Small intestine (tissue), 7 donors: ENCODE data around the gene PPHLN1. TPM values are rescaled to one million over a fixed set of nuclear protein-coding genes. Genes with fewer than 3 reads are reported as not detected.
A peak's percentile ranks its signal among the peaks of the same experiment; 100 is the strongest.

Experiments
- DNase-seq, 2 donors: peaks; one replicate each; pipeline versions ENCODE4 v3.0.0 to v3.0.0-alpha.2; 2013
- FAIRE-seq: peaks from 2 replicates; lab custom pipeline; 2012; peaks lifted over from hg19 to GRCh38; lab: Jason Lieb, UNC
- H3K27ac ChIP-seq, 3 donors: one replicate each; pipeline ENCODE4 v1.5.1; 2013; ENCODE audit warnings: low read length in 2 of 3, mild to moderate bottlenecking in 2 of 3, control low read depth in 1 of 3, inconsistent platforms in 1 of 3, low read depth in 1 of 3, moderate library complexity in 1 of 3
- H3K27me3 ChIP-seq, 3 donors: one replicate each; pipeline ENCODE4 v1.6.1; 2013; ENCODE audit warnings: low read length in 3 of 3, inconsistent platforms in 1 of 3; ENCODE audit not compliant: control insufficient read depth in 3 of 3, insufficient read depth in 3 of 3
- H3K36me3 ChIP-seq, 3 donors: one replicate each; pipeline ENCODE4 v1.6.1; 2013; ENCODE audit warnings: low read length in 3 of 3, inconsistent platforms in 1 of 3, low read depth in 1 of 3, mild to moderate bottlenecking in 1 of 3, moderate library complexity in 1 of 3; ENCODE audit not compliant: control insufficient read depth in 3 of 3, insufficient read depth in 2 of 3
- H3K4me1 ChIP-seq, 3 donors: one replicate each; pipeline ENCODE4 v1.6.1; 2013; ENCODE audit warnings: low read length in 2 of 3, inconsistent platforms in 1 of 3, low read depth in 1 of 3, mild to moderate bottlenecking in 1 of 3, moderate library complexity in 1 of 3; ENCODE audit not compliant: control insufficient read depth in 3 of 3, insufficient read depth in 2 of 3
- H3K4me3 ChIP-seq, 3 donors: one replicate each; pipeline ENCODE4 v1.5.1; 2013; ENCODE audit warnings: low read length in 3 of 3, control low read depth in 1 of 3, inconsistent platforms in 1 of 3, low read depth in 1 of 3, mild to moderate bottlenecking in 1 of 3, moderate library complexity in 1 of 3
- H3K9me3 ChIP-seq, 2 donors: one replicate each; pipeline ENCODE4 v1.6.1; 2013; ENCODE audit warnings: low read depth in 1 of 2, low read length in 1 of 2; ENCODE audit not compliant: control insufficient read depth in 2 of 2, insufficient read depth in 1 of 2
- WGBS, 3 donors: extraction: QIAGEN DNeasy Blood & Tissue Kit; methylation state at CpG; one replicate each; pipeline ENCODE4 v1.1.7; 2013; 5-methylcytosine and 5-hydroxymethylcytosine counted together
- polyA plus RNA-seq, 4 donors: library from polyadenylated mRNA; stranded (reverse) in 3 of 4; unstranded in 1 of 4; fragments of 200-250 nt in 3 of 4; fragments of 120-200 nt in 1 of 4; gene quantifications; one replicate each; pipeline versions ENCODE4 v1.2.1 to v1.2.3, GENCODE V29; 2013
- donor health status: healthy with polysubstance abuse.
- donor health status: control.
- donor health status: control.
- donor health status: Bipolar disorder and iron deficiency.
- donor health status: healthy.

Gene PPHLN1
- polyA plus RNA-seq, 4 donors: 25.7 to 55.4 (median 28.8) TPM

DNA sequence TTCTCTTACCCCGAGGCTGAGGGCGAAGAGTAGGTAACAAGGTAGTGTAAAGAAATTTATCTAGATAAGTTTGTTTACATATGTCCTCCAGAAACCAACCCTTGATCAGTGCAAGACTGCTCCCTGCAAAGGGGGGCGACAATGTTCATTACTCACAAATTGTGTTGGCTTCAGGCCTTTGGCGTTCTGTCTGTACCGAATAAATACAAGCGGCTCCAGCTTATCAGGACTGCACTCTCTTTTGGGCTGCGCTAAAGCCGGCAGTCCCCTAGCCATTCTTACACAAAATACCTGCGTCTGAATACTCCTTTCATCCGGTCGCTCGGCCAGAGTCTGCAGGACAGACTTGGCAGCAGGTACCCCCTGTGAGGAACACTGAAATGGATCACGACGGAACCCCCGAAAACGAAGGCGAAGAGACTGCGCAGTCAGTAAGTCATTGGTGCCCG, 116.4 kb downstream of the PPHLN1 start:
- H3K27ac ChIP-seq: no peak overlapping the region
- WGBS, 3 donors: 80 to 87% (median 81%) methylated on average over 19 of the region's 19 CpGs

DNA sequence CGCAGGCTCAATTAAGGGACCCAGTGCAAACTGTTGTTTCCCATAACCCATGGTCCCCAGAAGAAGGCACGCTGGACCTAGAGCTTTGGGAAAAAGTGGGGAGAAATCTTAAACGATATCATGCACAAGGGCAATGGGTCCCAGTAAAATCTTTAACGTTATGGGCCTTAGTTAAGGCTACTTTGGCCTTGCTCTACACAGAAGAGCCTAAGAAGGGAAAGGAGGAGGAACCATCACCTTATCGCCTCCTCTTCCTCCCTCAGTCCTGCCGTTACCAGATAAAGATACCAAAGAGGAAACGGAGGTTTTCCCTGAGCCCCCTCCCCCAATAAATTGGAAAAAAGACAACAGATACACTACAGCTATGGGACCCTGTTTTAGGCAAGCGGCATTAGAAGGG, 116.9 kb downstream of the PPHLN1 start:
- 94% methylated on average over 7 to 8 of the region's 8 CpGs for WGBS, 3 donors
- H3K36me3 ChIP-seq: peaks cover 8 to 23% (median 18%) of the 10 kb centered on the region in 3 donors
- H3K4me3 ChIP-seq: no peak overlapping the region
- peaks cover 0 to 11% of the 10 kb centered on the region in 2 donors for H3K9me3 ChIP-seq
- no peak for FAIRE-seq
- H3K27me3 ChIP-seq: no peaks in the 10 kb centered on the region
- no peak overlapping the region for H3K27ac ChIP-seq
- DNase-seq: no peak
- peaks cover 0 to 4% (median 0%) of the 10 kb centered on the region in 3 donors for H3K4me1 ChIP-seq

More for the DNA sequence above, 116.4 kb downstream of the PPHLN1 start:
- peak; percentile 7 to 60 for DNase-seq
- Histone ChIP-seq H3K27me3 (no peaks in the 10 kb centered on the region), H3K36me3 (peaks cover 8 to 23% (median 18%) of the 10 kb centered on the region in 3 donors), H3K4me3 (no peak overlapping the region), H3K9me3 (peaks cover 0 to 11% of the 10 kb centered on the region in 2 donors), H3K4me1 (peaks cover 0 to 4% (median 0%) of the 10 kb centered on the region in 3 donors)
- no peak for FAIRE-seq

DNA sequence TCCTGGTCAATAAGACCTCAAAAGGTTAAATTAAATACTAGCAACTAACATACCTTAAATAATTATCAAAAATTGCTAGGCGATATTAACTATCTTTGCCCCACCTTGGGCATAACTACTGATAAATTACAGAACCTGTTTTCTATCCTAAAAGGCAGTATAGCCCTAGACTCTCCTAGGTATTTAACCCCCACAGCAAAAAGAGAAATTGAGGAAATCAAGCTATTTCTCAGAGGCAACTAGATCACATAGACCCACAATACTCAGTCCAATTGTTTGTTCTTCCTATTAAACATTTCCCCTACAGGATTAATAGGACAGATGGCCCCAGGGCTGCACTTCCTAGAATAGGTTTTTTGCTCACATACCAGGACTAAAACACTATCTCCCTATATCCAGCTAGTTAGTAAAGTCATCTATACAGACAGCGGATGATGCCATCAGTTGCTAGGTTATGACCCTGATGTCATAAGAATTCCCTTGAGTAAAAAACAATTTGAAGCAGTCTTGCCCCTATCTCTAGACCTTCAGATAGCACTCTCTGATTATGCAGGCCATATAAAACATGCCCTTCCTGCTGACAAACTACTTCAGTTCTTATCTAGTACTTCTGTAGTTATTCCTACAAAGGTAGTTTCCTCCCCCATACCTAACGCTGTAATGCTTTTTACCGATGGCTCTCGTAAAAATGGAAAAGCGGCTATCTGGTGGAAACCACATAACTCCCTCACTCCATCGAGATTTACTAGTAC, 118.4 kb downstream of the PPHLN1 start:
- no peak overlapping the region for H3K27ac ChIP-seq
- H3K36me3 ChIP-seq: peaks cover 8 to 24% (median 18%) of the 10 kb centered on the region in 3 donors
- H3K4me1 ChIP-seq: peaks cover 0 to 4% (median 0%) of the 10 kb centered on the region in 3 donors
- no peaks in the 10 kb centered on the region for H3K27me3 ChIP-seq
- peaks cover 0 to 11% of the 10 kb centered on the region in 2 donors for H3K9me3 ChIP-seq
- DNase-seq (no peak), FAIRE-seq (no peak)
- H3K4me3 ChIP-seq: no peak overlapping the region
- WGBS, 3 donors: 94 to 97% (median 96%) methylated on average over 7 of the region's 7 CpGs

DNA sequence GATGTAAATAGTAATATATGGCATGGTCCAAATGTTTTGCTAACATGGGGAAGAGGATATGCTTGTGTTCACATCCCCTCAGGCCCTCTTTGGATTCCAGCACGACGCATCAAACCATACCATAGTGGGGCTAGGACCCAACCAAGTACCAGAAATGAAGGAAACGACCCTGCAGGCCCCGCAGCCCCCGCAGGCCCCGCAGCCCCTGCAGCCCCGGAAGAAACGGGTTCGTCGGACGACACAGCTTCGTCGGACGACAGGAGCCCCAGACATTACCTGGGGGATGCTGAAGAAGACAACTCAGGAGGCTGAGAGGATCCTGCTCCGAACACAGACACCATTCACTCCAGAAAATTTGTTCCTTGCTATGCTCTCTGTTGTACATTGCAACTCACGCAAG, 119.9 kb downstream of the PPHLN1 start:
- H3K4me1 ChIP-seq: peaks cover 0 to 4% (median 0%) of the 10 kb centered on the region in 3 donors
- FAIRE-seq (no peak), DNase-seq (no peak)
- H3K27ac ChIP-seq: no peak overlapping the region
- H3K9me3 ChIP-seq: peaks cover 0 to 11% of the 10 kb centered on the region in 2 donors
- no peak overlapping the region for H3K4me3 ChIP-seq
- WGBS, 3 donors: 96 to 99% (median 97%) methylated on average over 16 of the region's 16 CpGs
- H3K36me3 ChIP-seq: peaks cover 8 to 20% (median 18%) of the 10 kb centered on the region in 3 donors
- no peaks in the 10 kb centered on the region for H3K27me3 ChIP-seq

DNA sequence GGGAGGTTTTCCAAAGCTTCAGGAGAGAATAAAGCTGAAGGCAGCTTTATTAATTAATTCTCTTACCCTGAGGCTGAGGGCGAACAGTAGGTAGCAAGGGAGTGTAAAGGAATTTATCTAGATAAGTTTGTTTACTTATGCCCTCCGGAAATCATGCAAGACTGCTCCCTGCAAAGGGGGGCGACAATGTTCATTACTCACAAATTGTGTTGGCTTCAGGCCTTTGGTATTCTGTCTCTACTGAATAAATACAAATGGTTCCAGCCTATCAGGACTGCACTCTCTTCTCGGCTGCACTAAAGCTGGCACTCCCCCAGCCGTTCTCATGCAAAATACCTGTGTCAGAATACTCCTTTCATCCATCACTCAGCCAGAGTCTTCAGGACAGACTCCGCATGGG, 120.8 kb downstream of the PPHLN1 start:
- DNase-seq: no peak
- WGBS, 3 donors: 70 to 79% (median 75%) methylated on average over 6 of the region's 6 CpGs
- Histone ChIP-seq H3K4me1 (peaks cover 0 to 4% (median 0%) of the 10 kb centered on the region in 3 donors), H3K27ac (no peak overlapping the region), H3K9me3 (peaks cover 0 to 11% of the 10 kb centered on the region in 2 donors), H3K36me3 (peaks cover 8 to 20% (median 18%) of the 10 kb centered on the region in 3 donors), H3K4me3 (no peak overlapping the region), H3K27me3 (no peaks in the 10 kb centered on the region)
- no peak for FAIRE-seq

DNA sequence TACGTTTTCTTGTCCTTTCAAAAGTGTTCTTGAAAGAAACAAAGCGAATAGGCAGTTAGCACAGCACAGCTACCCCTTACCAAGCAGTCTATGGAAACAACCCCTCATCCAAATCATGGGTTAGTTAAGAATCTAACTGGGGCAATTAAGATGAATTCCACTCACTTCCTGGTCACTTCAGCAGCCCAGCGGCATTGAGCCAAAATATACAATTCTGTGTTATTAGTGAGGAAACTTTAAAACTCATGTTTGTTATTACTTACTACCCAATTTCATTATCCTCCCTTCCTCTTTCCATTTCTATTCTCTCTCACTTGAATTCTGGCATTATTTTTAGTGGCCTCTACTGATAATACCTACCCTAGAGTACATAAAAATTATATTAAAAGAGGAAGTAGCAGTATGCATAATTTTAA, 121.4 kb downstream of the PPHLN1 start:
- Histone ChIP-seq H3K4me1 (peaks cover 0 to 4% (median 0%) of the 10 kb centered on the region in 3 donors), H3K4me3 (no peak overlapping the region), H3K27ac (no peak overlapping the region), H3K9me3 (peaks cover 0 to 11% of the 10 kb centered on the region in 2 donors), H3K36me3 (peaks cover 5 to 18% (median 17%) of the 10 kb centered on the region in 3 donors), H3K27me3 (no peaks in the 10 kb centered on the region)
- 78 to 97% (median 90%) methylated on average over 3 of the region's 3 CpGs for WGBS, 3 donors
- DNase-seq (no peak), FAIRE-seq (no peak)

DNA sequence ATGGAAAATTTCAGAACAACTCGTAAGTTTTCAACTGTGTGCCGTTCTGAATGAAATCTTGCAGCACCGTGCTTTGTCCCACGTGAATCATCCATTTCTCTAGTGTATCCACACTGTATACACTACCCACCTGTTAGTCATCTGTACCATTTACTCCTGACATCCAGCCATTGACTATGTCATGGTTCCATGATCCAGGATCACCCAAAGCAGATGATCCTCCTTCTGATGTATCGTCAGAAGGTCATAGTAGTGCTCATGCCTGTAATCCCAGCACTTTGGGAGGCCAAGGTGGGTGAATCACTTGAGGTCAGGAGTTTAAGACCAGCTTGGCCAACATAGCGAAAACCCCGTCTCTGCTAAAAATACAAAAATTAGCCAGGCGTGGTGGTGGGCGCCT, 122.9 kb downstream of the PPHLN1 start:
- 96 to 99% (median 98%) methylated on average over 9 of the region's 9 CpGs for WGBS, 3 donors
- Histone ChIP-seq H3K9me3 (peaks cover 0 to 6% of the 10 kb centered on the region in 2 donors), H3K4me1 (no peaks in the 10 kb centered on the region), H3K27ac (no peak overlapping the region), H3K36me3 (peaks cover 5 to 10% (median 8%) of the 10 kb centered on the region in 3 donors), H3K27me3 (no peaks in the 10 kb centered on the region), H3K4me3 (no peak overlapping the region)
- FAIRE-seq (no peak), DNase-seq (no peak)

DNA sequence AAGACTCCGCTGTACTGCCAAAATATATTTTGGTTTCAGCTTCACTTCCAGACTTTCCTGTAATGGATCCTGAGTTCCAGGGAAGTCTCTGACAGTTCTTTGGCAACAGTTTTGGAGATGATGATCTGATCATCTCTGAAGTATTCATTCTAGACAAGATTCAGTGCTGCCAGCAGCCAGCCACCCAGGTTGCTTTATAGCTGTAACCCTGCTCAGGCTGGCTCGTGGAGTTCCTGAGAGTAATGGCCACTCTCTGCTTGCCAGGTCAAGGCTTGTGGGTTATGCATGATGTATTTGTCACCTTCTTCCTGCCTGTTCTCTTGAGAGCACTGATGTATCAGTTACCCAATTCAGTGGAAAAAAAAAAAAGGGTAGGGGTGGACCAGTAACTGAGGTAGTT, 124.3 kb downstream of the PPHLN1 start:
- H3K27ac ChIP-seq: no peak overlapping the region
- no peaks in the 10 kb centered on the region for H3K27me3 ChIP-seq
- H3K4me1 ChIP-seq: no peaks in the 10 kb centered on the region
- H3K9me3 ChIP-seq: no peaks in the 10 kb centered on the region
- H3K4me3 ChIP-seq: no peak overlapping the region
- DNase-seq (no peak), FAIRE-seq (no peak)
- 74 to 95% (median 82%) methylated on average over 2 of the region's 2 CpGs for WGBS, 3 donors
- H3K36me3 ChIP-seq: peaks cover 2 to 10% (median 4%) of the 10 kb centered on the region in 3 donors
